HG03469 (cell line): ENCODE results near the gene NOLC1.
"Not testable (repeated sequence)": the region's sequence is repeated elsewhere in the genome, so short reads cannot be mapped to it uniquely, and the experiment has no call there.

Experiments
- ATAC-seq: cut with Tn5 transposase; IDR thresholded peaks from one replicate; pipeline ENCODE4 v1.9.1; 2021; ENCODE audit warnings: mild to moderate bottlenecking, moderate library complexity, moderate number of reproducible peaks; ENCODE audit not compliant: unreplicated experiment

The NOLC1 gene

DNA sequence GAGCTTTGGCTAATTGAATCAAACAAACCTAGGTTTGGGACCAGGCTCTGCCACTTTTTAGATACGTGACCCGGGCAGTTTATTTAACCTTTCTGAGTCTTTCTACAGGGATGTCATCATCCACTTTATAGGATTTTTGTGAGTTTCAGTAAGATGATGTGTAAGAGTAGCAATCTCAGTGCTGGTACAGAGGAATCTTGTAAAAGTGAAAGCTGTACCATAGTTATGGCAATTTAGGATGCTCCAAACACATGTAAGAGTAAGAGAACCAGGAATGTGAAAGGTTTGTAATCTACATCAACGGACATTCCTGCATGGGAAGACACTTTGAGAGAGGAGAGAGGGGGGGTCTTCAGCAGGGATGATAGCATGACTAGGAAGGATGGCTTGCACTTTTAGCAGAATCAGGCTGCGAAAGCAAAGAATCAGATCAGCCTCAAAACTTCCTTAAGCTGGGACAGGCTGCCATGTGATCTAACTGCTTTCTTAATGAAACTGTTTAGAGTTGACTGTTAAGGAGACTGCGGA is 968 bp downstream of the NOLC1 start:
- ATAC-seq, result no peak

DNA sequence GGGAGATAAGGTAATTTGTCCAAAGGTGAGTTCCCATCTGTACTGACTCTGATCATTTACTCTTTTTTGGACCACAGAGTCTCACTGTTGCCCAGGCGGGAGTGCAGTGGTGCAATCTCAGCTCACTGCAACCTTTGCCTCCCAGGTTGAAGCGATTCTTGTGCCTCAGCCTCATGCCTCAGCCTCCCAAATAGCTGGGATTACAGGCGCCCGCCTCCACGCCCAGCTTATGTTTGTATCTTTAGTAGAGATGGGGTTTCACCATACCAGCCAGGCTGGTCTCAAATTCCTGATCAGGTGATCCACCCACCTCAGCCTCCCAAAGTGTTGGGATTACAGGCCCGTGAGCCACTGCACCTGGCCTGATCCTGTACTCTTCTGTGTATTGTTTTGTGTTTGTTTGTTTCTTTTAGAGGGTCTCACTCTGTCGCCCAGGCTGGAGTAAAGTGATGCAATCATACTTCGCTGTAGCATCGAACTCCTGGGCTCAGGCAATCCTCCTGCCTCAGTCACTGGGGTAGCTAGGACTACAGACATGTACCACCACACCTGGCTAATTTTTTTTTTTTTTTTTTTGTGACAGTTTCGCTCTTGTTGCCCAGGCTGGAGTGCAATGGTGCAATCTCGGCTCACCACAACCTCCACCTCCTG is 2.4 kb downstream of the NOLC1 start:
- no peak for ATAC-seq

DNA sequence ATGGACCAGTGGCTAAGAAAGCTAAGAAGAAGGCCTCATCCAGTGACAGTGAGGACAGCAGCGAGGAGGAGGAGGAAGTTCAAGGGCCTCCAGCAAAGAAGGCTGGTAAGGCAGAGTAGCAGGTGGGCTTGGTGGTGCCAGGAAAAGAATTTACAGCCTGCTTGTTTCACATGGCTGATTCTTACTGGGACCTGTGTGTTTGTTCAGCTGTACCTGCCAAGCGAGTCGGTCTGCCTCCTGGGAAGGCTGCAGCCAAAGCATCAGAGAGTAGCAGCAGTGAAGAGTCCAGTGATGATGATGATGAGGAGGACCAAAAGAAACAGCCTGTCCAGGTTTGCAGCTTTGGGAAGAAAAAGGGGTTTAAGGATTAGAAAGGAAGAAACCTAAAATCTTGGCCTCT is 5.0 kb downstream of the NOLC1 start:
- ATAC-seq, result no peak

DNA sequence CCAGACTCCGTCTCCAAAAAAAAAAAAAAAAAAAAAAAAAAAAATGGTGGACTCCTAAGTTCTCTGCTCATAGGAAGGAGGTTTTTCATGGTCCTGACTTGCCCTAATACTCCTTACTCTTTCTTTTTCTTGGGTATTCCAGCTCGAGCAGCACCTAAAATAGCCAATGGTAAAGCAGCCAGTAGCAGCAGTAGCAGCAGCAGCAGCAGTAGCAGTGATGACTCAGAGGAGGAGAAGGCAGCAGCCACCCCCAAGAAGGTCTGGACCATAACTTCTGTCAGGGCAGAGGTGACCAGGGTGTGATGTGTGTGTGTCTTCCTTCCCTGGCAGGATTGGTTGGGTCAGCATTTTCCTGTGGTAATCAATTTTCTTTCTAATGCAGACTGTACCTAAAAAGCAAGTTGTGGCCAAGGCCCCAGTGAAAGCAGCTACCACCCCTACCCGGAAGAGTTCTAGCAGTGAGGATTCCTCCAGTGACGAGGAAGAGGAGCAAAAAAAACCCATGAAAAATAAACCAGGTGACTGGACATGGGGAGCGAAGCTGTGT is 6.9 kb downstream of the NOLC1 start:
- no peak for ATAC-seq

DNA sequence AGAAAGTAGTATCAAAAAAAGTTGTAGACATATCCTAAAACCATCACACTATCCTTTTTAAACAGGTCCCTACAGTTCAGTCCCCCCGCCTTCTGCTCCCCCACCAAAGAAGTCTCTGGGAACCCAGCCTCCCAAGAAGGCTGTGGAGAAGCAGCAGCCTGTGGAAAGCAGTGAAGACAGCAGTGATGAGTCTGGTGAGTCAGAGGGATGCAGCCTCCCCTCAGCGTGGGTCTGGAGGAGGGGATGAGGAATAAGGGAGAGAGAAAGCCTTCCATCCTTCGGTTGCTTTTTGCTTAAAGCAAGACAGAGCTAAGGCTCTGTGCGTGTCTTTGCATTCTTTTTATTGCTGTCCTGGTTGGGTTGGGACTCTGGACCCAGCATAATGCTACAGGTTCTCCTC is 7.6 kb downstream of the NOLC1 start:
- no peak for ATAC-seq

DNA sequence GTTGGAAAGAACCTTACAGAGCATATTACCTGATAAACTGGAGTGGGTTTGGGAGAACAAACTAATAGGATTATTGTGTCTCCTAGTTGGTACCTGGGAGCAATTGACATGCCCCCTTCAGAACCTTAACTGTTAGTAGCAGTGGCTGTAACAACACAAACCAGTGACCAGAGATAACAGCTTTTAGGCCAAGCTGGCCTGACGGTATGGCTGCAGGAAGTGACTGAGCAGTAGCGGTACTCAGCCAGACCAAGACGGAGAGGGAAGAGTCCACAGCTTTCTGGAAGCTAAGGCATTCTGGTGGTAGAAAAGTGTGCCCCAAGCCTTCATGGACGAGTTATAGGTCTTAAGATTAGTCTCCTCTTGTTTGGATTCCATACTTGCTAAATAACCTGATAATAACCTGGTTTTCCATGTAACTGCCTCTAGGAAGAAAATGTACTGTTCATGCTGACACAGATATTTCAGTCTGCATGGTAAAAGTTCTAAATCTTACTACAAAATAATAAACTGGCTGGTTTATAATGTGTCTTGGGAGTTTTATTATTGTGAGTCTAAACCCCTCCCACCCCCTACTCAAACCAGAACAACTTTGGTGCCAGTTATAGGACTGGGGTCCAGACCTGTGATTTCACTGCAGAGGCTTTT is 11.3 kb downstream of the NOLC1 start:
- ATAC-seq, result no peak

DNA sequence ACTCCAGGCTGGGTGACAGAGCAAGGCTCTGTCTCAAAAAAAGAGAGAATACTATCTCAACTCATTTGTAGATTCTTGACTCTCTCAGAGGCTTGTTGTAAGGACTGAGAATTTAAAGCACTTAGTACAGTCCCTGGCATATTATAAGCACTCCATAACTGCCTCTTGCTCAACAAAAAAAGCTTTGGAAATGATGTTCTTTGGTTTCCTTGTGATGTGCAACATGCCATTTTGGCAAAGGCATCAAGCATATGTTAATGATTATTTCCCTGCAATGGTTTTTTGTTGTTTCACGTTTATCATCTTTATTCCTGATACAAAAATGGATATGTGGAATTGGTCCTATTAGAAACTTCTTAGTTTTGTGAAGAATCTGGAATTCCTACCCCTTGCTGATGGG is 15.7 kb downstream of the NOLC1 start:
- no peak for ATAC-seq

DNA sequence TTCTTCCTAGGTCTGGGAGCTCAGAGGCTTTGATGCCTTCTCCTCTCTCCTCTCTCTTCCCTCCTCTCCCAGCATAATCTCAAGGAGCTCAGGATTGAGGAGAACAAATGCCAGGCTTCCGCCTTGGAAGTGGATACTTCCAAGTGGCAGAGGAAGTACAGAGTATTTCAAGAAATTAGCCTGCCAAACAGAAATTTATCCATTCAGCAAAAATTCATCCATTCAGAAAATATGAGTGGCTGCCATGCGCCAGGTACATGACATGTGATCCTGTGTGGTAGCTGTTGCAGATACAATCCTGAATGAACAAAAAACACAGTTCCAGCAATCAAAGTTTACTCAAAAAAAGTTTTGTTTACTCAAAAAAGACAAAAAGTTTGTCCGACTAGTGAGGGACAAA is 18.4 kb downstream of the NOLC1 start:
- ATAC-seq, result no peak

DNA sequence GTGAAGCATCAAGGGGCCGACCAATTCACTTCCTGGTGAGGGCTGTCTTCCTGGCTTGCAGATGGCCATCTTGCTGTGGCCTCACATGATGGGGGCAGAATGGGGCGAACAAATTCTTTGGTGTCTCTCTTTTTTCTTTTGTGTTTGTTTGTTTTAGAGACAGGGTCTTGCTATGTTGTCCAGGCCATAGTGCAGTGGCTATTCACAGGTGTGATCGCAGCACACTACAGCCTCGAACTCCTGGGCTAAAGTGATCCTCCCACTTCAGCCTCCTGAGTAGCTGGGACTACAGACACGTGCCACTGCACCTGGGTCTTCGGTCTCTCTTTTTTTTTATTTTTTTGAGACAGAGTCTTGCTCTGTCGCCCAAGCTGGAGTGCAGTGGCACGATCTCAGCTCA is 20.1 kb downstream of the NOLC1 start:
- ATAC-seq, result no peak

DNA sequence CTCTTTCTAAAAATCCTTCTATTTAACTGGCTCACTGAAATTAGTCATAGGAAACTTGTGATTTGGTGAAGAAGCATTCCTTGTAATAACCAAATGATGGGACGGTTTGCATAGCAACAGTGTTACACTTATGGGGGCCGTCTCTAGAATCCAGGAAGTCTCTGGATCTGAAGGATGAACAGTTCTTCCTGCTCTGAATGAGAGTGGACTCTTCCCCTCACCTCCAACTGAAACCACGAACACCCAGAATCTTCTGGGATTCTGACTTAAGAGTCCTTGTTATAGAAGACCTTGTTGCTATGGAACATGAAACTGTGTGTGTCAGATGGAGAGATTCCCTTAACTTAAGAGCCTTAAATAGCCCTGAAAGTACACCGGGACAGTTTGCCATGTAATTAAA is 23.2 kb downstream of the NOLC1 start:
- ATAC-seq, result no peak

DNA sequence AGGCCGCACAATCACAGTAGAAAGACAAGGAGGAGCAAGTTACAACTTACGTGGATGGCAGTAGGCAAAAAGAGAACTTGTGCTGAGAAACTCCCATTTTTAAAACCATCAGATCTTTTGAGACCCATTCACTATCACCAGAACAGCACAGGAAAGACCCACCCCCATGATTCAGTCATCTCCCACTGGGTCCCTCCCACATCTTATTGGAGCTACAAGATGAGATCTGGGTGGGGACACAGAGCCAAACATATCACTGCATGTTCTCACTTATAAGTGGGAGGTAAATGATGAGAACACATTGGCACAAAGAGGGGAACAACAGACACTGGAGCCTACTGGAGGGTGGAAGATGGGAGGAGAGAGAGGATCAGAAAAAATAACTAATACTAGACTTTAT is 32.4 kb downstream of the NOLC1 start:
- ATAC-seq, result no peak

DNA sequence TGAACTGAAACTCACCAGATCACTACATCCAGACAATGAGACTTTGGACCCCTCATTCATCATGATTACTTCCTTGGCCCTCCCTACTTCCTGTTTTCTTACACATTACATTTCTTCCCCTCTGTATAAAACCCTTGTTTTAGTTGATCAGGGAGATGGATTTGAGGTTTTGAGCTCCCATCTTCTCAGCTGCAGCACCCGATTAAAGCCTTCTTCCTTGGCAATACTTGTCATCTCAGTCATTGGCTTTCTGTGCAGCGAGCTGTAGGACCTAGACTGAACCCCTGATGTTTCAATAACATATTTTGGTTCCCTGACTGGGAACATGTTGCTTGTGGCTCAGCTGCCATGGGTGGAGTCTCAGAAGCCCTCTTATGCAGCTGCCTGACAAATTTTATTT is 33.1 kb downstream of the NOLC1 start:
- no peak for ATAC-seq

DNA sequence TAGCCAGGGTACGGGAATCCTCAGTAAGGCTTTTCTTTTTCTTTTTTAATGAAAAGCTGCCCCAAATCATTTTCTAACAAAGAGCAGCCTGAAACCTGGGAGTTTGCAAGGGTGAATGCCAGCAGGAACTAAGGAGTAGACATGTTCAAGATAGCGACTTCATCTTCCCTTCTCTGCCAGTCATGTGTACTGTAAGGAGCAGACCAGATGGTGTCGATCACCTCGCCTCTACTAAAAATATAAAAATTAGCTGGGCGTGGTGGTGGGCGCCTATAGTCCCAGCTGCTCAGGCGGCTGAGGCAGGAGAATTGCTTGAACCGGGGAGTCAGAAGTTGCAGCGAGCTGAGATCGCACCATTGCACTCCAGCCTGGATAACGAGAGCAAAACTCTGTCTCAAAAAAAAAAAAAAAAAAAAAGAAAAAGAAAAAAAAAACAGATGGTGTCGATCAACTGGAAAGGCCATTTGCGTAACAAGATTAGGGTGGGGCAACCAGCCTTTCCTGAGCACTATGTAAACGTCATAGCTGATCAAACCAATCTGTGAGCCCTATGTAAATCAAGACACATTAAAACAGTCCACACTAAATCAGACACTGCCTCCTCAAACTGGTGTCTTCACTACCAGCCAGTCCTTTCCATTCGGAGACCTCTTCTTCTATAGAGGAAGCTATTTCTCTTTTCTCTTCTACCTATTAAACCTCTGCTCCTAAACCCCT is 33.8 kb downstream of the NOLC1 start:
- ATAC-seq, result no peak

DNA sequence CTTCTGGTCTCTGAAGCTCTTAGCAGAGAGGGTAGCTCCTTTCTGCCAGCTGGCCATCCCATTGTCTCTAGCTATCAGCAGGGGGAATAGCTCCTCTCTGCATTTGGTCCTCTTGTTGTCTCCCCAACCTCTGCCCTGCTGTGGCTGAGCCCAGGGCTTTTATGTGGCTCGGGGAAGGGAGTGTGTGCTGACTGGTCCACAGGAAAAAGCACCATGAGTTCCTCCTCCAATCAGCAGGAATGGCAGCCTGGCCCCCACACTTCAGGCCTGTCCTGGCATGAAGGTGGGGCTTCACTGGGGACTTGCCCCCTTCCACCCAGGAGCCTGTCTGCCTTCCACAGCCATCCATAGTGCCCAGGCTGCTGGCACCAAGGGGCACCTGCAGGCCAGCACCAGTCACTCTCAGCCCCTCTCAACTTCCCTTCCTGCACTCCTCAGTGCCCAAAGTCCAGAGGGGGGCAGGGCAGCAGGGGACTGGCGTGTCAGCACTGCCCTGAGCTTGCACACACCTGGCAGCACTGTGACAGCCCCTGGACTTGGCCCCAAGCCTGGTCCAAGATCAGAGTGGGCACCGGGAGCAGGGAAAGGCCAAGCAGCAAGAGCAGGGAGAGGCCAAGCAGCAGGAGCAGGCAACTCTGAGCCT is 36.2 kb downstream of the NOLC1 start:
- no peak for ATAC-seq

DNA sequence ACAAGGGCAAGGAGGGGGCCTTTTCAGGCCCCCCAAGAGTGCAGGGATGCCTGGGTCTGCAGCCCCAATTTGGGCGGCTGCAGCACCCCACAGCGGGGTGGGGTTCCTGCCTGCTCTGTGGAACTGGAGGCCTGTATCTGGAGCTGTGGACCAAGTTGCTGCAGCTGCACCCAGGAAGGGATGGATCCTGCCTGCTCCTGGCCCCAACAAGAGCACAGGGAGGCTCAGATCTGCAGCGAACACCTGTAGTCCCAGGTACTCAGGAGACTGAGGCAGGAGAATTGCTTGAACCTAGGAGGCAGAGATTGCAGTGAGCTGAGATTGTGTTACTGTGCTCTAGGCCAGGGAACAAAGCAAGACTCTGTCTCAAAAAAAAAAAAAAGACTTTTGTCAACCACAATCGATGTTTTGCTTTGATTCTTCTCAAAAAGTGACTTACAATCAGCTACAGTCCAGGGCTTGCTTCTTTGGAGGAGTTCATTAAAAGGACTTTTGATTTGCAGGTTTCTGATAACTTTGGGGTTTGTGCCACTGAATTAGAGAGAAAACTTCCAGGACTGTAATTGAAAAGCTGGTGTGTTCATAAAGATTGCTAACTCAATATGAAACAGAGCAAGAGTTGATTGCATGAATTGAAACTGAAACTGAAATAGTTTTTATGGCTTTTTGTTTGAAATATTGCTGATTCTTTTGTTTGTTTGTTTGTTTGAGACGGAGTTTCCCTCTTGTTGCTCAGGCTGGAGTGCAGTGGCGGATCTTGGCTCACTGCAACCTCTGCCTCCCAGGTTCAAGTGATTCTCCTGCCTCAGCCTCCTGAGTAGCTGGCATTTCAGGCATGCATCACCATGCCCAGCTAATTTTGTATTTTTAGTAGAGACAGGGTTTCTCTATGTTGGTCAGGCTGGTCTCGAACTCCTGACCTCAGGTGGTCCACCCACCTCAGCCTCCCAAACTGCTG is 37.0 kb downstream of the NOLC1 start:
- ATAC-seq, result not testable (repeated sequence)

DNA sequence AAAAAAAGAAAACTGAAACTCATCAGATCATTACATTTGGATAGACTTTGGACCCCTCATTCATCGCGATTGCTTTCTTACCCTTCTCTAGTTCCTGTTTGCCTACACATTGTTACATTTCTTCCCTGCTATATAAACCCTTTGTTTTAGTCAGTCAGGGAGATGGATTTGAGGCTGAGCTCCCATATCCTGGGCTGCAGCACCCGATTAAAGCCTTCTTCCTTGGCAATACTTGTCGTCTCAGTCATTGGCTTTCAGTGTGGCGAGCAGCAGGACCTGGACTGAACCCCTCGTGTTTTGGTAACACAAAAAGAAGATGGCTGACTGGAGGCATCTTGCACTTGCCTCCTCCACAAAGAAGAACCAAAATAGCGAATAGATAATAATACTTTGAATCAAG is 39.8 kb downstream of the NOLC1 start:
- no peak for ATAC-seq

DNA sequence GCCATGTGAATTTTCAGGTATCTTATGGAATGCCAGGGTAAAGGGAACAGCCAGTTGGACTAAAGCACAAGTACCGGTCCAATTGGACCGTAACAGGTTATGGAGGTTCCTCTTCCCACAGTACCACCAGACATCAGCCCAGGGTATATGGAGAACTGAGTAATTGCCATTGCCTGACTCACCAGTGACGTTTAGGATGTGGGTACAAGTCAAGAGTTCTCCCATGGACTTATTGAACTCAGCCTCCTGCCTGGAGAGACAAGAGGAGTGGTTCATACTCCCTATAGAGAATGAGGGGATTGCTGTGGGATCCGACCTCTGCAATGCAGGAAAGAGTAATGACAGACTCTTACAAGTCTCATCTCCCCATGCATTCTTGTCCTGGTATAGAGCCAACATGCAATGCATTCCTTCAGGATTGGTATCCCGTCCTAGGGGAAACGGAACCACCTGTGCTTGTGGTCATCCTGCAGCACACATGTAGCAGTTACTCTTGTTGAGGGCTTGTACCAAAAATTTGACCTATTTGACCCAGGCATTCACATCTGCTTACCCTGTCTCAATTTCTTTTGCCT is 43.2 kb downstream of the NOLC1 start:
- no peak for ATAC-seq

DNA sequence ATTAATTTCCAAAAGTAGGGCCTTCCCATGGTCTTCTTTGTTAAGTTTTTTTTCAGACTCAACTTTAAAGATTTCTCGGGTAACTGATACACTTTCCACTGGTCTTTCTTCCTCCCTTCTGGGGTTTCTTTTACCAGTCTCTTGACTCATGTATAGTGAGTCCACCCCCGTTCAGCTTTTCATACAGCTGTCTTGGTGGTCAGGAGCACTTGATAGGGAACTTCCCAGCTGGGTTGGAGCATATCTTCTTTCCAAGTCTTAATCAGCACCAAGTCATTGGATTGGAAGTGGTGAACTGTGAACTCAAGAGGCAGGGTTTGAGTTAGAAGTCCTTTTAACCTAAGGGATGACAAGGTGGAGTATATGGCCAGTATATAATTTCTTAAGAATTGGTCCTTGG is 44.7 kb downstream of the NOLC1 start:
- ATAC-seq, result no peak

DNA sequence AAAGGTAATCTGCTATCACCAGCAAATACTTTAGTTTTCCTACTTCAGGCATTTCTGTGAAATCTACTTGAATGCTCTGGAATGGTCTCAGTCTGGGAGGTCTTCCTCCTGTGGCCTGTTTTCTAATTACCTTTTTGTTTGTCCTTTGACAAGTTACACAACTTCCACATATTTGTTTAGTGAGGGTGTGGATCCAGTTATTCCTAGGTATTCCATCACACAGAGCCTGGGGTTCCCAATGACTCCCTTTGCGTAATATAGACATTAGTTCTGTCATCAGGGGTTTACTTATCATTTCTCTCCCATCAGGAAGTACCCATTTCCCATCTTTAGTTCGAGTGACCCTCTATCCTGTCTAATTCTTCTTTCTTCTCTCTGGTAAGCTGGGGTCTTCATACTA is 45.8 kb downstream of the NOLC1 start:
- ATAC-seq, result no peak
